ENCODE data around the gene DLG2. TPM values are rescaled to one million over a fixed set of nuclear protein-coding genes. Genes with fewer than 3 reads are reported as not detected.

DLG2 gene
- polyA plus RNA-seq, 3 donors: 0.24 to 0.39 TPM; not detected in 1

DNA sequence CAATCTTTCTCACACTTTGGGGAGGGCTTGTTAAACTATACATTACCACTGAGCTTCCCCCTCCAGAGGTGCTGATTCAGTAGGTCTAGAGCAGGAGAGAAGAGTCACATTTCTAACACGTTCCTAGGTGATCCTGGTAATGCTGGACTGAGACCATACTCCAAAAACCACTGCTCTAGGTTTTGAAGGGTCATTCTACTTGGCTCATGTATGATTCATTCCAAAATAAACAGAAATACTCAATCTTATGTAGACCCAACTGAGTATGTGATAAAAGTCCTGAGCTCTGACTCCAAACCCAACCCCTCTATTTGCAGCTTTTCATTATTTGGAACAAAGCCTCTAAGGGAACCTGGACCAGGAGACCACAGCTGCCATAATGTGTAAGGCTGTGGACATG is 1558.1 kb downstream of the DLG2 start:
- no peak overlapping the region for H3K27ac Mint-ChIP-seq
- intact Hi-C loops (cut with micrococcal nuclease): no loop called here

GRCh38 chr11:84061726-84062125 is 1565.4 kb downstream of the DLG2 start:
- no peaks in the 10 kb centered on the region for H4K20me1 ChIP-seq (ENCODE audit: insufficient read depth, low read length)
- H3K27me3 ChIP-seq (ENCODE audit: control insufficient read depth in 2 of 2, insufficient read depth in 2 of 2, low read length in 2 of 2): no peaks in the 10 kb centered on the region
- H3K27ac Mint-ChIP-seq: no peak overlapping the region
- no peak overlapping the region for H3K4me3 Mint-ChIP-seq
- intact Hi-C loops (cut with micrococcal nuclease): no loop called here
- no peaks in the 10 kb centered on the region for H3K79me2 ChIP-seq (ENCODE audit: insufficient read depth, low read length)
- no peak overlapping the region for H2AFZ ChIP-seq (ENCODE audit: insufficient read depth, low read depth, low read length, poor library complexity, severe bottlenecking)
- TF ChIP-seq, protein P1, sequence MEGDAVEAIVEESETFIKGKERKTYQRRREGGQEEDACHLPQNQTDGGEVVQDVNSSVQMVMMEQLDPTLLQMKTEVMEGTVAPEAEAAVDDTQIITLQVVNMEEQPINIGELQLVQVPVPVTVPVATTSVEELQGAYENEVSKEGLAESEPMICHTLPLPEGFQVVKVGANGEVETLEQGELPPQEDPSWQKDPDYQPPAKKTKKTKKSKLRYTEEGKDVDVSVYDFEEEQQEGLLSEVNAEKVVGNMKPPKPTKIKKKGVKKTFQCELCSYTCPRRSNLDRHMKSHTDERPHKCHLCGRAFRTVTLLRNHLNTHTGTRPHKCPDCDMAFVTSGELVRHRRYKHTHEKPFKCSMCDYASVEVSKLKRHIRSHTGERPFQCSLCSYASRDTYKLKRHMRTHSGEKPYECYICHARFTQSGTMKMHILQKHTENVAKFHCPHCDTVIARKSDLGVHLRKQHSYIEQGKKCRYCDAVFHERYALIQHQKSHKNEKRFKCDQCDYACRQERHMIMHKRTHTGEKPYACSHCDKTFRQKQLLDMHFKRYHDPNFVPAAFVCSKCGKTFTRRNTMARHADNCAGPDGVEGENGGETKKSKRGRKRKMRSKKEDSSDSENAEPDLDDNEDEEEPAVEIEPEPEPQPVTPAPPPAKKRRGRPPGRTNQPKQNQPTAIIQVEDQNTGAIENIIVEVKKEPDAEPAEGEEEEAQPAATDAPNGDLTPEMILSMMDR (IDR thresholded peaks at IDR 0.05): no peak
- no peaks in the 10 kb centered on the region for H3K4me1 Mint-ChIP-seq
- no peak for DNase-seq
- H3K9me3 ChIP-seq (replicated peaks in 1 of 2; ENCODE audit: control insufficient read depth in 1 of 2, insufficient read depth in 1 of 2, low read length in 2 of 2): no peaks in the 10 kb centered on the region
- no peaks in the 10 kb centered on the region for H3K36me3 ChIP-seq (replicated peaks in 1 of 2; ENCODE audit: control insufficient read depth in 1 of 2, insufficient read depth in 2 of 2, low read length in 2 of 2)
- no CpG with 5 or more reads among the region's 1 CpG for WGBS (ENCODE audit: insufficient coverage)
- H3K27ac ChIP-seq (ENCODE audit: low read depth in 1 of 2, low read length in 2 of 2): no peak overlapping the region
- H3K9me3 Mint-ChIP-seq: peaks cover 0 to 5% (median 0%) of the 10 kb centered on the region in 7 donors
- no peaks in the 10 kb centered on the region for H3K27me3 Mint-ChIP-seq (ENCODE audit: low read depth in 3 of 3)
- no peaks in the 10 kb centered on the region for H3K36me3 Mint-ChIP-seq
- H3K4me1 ChIP-seq (ENCODE audit: control insufficient read depth in 1 of 2, insufficient read depth in 2 of 2, low read length in 2 of 2): no peaks in the 10 kb centered on the region
- no peak overlapping the region for H3K4me2 ChIP-seq (replicated peaks; ENCODE audit: extremely low read depth, low read length, poor library complexity, severe bottlenecking)
- no peak overlapping the region for H3K9ac ChIP-seq (ENCODE audit: insufficient read depth, low read length, poor library complexity, severe bottlenecking)
- no peak overlapping the region for H3K4me3 ChIP-seq (replicated peaks in 1 of 3; ENCODE audit: low read depth in 2 of 3, low read length in 3 of 3)

More for the DNA sequence above, 1558.1 kb downstream of the DLG2 start:
- Histone ChIP-seq H2AFZ (ENCODE audit: insufficient read depth, low read depth, low read length, poor library complexity, severe bottlenecking) (no peak overlapping the region), H3K9ac (ENCODE audit: insufficient read depth, low read length, poor library complexity, severe bottlenecking) (no peak overlapping the region), H3K4me3 (replicated peaks in 1 of 3; ENCODE audit: low read depth in 2 of 3, low read length in 3 of 3) (no peak overlapping the region), H3K27ac (ENCODE audit: low read depth in 1 of 2, low read length in 2 of 2) (no peak overlapping the region), H3K9me3 (replicated peaks in 1 of 2; ENCODE audit: control insufficient read depth in 1 of 2, insufficient read depth in 1 of 2, low read length in 2 of 2) (no peaks in the 10 kb centered on the region), H3K4me1 (ENCODE audit: control insufficient read depth in 1 of 2, insufficient read depth in 2 of 2, low read length in 2 of 2) (no peaks in the 10 kb centered on the region), H4K20me1 (ENCODE audit: insufficient read depth, low read length) (no peaks in the 10 kb centered on the region), H3K4me2 (replicated peaks; ENCODE audit: extremely low read depth, low read length, poor library complexity, severe bottlenecking) (no peak overlapping the region), H3K79me2 (ENCODE audit: insufficient read depth, low read length) (no peaks in the 10 kb centered on the region), H3K27me3 (ENCODE audit: control insufficient read depth in 2 of 2, insufficient read depth in 2 of 2, low read length in 2 of 2) (no peaks in the 10 kb centered on the region), H3K36me3 (replicated peaks in 1 of 2; ENCODE audit: control insufficient read depth in 1 of 2, insufficient read depth in 2 of 2, low read length in 2 of 2) (no peaks in the 10 kb centered on the region)
- no peaks in the 10 kb centered on the region for H3K4me1 Mint-ChIP-seq
- peaks cover 0 to 5% (median 2%) of the 10 kb centered on the region in 7 donors for H3K9me3 Mint-ChIP-seq
- H3K36me3 Mint-ChIP-seq: no peaks in the 10 kb centered on the region
- WGBS (ENCODE audit: insufficient coverage): no CpG with 5 or more reads among the region's 1 CpG
- DNase-seq: no peak
- TF ChIP-seq, protein P1 (IDR thresholded peaks at IDR 0.05): no peak
- no peak overlapping the region for H3K4me3 Mint-ChIP-seq
- H3K27me3 Mint-ChIP-seq (ENCODE audit: low read depth in 3 of 3): no peaks in the 10 kb centered on the region

All from CD14-positive monocyte (primary cell).